Glutamatergic neuron (in vitro differentiated cells): ENCODE data around the gene REV1. TPM values are rescaled to one million over a fixed set of nuclear protein-coding genes. Genes with fewer than 3 reads are reported as not detected.

Source experiments
- DNase-seq: peaks from one replicate; pipeline ENCODE4 v3.0.0; 2022
- H3K27ac Mint-ChIP-seq: one replicate; pipeline ENCODE4 v1.8.0; 2020; ENCODE audit warnings: mild to moderate bottlenecking, mixed read lengths, inconsistent platforms; ENCODE audit not compliant: unreplicated experiment
- H3K27me3 Mint-ChIP-seq: one replicate; pipeline ENCODE4 v1.8.0; 2020; ENCODE audit warnings: mild to moderate bottlenecking, moderate library complexity, mixed read lengths, inconsistent platforms; ENCODE audit not compliant: unreplicated experiment
- H3K36me3 Mint-ChIP-seq: one replicate; pipeline ENCODE4 v1.8.0; 2020; ENCODE audit warnings: mild to moderate bottlenecking, mixed read lengths, inconsistent platforms; ENCODE audit not compliant: unreplicated experiment
- H3K4me1 Mint-ChIP-seq: one replicate; pipeline ENCODE4 v1.8.0; 2020; ENCODE audit warnings: mild to moderate bottlenecking, low read depth, mixed read lengths, inconsistent platforms; ENCODE audit not compliant: unreplicated experiment
- H3K4me3 Mint-ChIP-seq: one replicate; pipeline ENCODE4 v1.8.0; 2020; ENCODE audit warnings: mild to moderate bottlenecking, mixed read lengths, inconsistent platforms; ENCODE audit not compliant: unreplicated experiment
- H3K9me3 Mint-ChIP-seq: one replicate; pipeline ENCODE4 v1.8.0; 2020; ENCODE audit warnings: mild to moderate bottlenecking, moderate library complexity, mixed read lengths, inconsistent platforms; ENCODE audit not compliant: unreplicated experiment
- total RNA-seq: library from RNA; stranded (reverse); fragmentation: NEBNext Ultra II Directional; extraction: Animal tissue kit (Norgen Biotek cat#: 25700); gene quantifications from one replicate; pipeline ENCODE4 v1.2.1, GENCODE V29; 2021; ENCODE audit not compliant: unreplicated experiment
- TF ChIP-seq, protein P1 (sequence below): fragments of 200-600 bp; sonication (generic); IDR thresholded peaks from one replicate; pipeline ENCODE4 v1.5.0; 2021; ENCODE audit not compliant: partially characterized antibody, unreplicated experiment

Gene REV1
- total RNA-seq, 1 donor from 2014 or later: 39.2 TPM

DNA sequence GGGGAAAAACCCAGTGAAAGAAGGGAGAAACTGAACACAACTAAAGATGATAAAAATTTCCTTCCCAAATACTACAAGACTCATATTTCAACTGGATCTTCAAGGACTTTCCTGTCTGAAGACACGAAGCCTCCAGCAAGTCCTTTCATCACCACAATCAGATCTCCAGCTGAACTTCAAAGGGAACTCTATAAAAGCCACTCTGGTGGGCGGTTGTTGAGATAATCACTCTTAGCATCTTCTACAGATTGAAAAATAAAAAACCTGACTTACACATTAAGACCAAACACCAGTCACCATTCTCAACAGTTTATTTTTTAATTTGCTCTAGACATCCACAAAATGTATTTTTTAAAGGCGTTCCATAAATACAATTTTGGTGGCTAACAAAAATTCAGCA is 4.4 kb downstream of the REV1 start:
- Mint-ChIP-seq H3K9me3 (peaks cover 8% of the 10 kb centered on the region), H3K4me3 (no peak overlapping the region), H3K4me1 (peaks cover 4% of the 10 kb centered on the region), H3K27me3 (peaks cover 4% of the 10 kb centered on the region), H3K27ac (no peak overlapping the region), H3K36me3 (no peaks in the 10 kb centered on the region)
- TF ChIP-seq, protein P1, sequence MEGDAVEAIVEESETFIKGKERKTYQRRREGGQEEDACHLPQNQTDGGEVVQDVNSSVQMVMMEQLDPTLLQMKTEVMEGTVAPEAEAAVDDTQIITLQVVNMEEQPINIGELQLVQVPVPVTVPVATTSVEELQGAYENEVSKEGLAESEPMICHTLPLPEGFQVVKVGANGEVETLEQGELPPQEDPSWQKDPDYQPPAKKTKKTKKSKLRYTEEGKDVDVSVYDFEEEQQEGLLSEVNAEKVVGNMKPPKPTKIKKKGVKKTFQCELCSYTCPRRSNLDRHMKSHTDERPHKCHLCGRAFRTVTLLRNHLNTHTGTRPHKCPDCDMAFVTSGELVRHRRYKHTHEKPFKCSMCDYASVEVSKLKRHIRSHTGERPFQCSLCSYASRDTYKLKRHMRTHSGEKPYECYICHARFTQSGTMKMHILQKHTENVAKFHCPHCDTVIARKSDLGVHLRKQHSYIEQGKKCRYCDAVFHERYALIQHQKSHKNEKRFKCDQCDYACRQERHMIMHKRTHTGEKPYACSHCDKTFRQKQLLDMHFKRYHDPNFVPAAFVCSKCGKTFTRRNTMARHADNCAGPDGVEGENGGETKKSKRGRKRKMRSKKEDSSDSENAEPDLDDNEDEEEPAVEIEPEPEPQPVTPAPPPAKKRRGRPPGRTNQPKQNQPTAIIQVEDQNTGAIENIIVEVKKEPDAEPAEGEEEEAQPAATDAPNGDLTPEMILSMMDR: no peak
- DNase-seq: no peak

DNA sequence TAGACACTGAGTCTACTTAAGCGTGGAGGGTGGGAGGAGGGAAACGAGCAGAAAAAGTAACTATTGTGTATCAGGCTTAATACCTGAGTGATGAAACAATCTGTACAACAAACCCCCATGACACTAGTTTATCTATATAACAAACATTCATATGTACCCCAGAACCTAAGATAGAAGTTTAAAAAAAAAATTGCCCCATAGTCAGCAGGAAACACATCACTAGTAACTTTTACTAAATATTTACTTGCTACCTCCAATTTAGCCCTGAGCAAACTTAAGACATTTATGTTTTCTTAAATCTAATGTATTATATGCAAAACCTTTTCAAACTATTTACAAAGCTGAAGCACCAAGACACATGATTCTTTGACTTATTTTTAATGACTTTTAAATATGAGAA is 5.6 kb downstream of the REV1 start:
- Mint-ChIP-seq H3K4me3 (no peak overlapping the region), H3K4me1 (peaks cover 4% of the 10 kb centered on the region), H3K9me3 (peaks cover 8% of the 10 kb centered on the region), H3K27ac (no peak overlapping the region), H3K36me3 (no peaks in the 10 kb centered on the region), H3K27me3 (peaks cover 4% of the 10 kb centered on the region)
- TF ChIP-seq, protein P1: no peak
- no peak for DNase-seq

DNA sequence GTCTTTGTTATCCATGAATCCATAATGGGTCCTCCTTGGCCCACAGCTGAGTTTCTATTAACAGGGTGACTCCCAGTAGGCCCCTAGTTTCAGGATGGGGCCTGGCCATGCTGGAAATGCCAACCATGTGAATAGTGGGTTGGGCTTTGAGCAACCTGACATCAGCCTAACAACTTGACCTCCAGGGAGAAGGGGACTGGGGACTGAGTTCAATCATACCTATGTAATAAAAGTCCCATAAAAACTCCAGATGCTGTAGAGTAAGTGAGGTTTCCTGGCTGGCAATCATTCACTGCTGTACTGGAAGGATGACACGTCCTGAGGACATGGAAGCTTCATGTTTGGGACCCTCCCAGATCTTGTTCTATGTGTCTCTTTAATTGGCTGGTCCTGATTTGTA is 7.9 kb downstream of the REV1 start:
- DNase-seq: no peak
- Mint-ChIP-seq H3K27me3 (no peaks in the 10 kb centered on the region), H3K9me3 (no peaks in the 10 kb centered on the region), H3K4me1 (peaks cover 4% of the 10 kb centered on the region), H3K4me3 (no peak overlapping the region), H3K27ac (no peak overlapping the region), H3K36me3 (no peaks in the 10 kb centered on the region)
- TF ChIP-seq, protein P1: no peak

DNA sequence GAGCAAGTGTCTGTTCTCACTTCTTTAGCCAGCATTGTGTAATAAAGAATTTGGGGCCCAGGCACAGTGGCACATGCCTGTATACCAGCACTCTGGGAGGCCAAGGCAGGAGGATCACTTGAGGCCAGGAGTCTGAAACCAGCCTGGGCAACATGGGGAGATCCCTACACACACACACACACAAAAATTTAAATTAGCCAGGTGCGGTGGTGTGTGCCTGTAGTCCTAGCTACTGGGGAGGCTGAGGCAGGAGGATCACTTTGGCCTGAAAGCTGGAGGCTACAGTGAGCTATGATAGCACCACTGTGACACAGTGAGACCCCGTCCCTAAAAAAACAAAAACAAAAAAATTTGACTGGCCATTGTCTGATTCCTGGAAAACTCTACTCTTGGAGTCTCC is 8.3 kb downstream of the REV1 start:
- no peaks in the 10 kb centered on the region for H3K9me3 Mint-ChIP-seq
- TF ChIP-seq, protein P1: no peak
- H3K4me3 Mint-ChIP-seq: no peak overlapping the region
- H3K4me1 Mint-ChIP-seq: no peaks in the 10 kb centered on the region
- no peak for DNase-seq
- H3K27ac Mint-ChIP-seq: no peak overlapping the region
- H3K36me3 Mint-ChIP-seq: no peaks in the 10 kb centered on the region
- H3K27me3 Mint-ChIP-seq: no peaks in the 10 kb centered on the region

GRCh38 chr2:99480390-99480789 is 9.4 kb downstream of the REV1 start:
- Mint-ChIP-seq H3K4me3 (no peak overlapping the region), H3K4me1 (no peaks in the 10 kb centered on the region), H3K9me3 (no peaks in the 10 kb centered on the region), H3K27me3 (no peaks in the 10 kb centered on the region), H3K36me3 (no peaks in the 10 kb centered on the region), H3K27ac (no peak overlapping the region)
- no peak for DNase-seq
- TF ChIP-seq, protein P1: no peak
